Measurements from ENCODE around the gene SUSD1. TPM values are rescaled to one million over a fixed set of nuclear protein-coding genes. Genes with fewer than 3 reads are reported as not detected.

SUSD1 gene
- total and polyA plus RNA-seq, 9 of the 15 experiments (the other 6 are each of a cell fraction or from before 2014, with no cell fraction given): 10.9 to 44.4 (median 36.1) TPM

DNA sequence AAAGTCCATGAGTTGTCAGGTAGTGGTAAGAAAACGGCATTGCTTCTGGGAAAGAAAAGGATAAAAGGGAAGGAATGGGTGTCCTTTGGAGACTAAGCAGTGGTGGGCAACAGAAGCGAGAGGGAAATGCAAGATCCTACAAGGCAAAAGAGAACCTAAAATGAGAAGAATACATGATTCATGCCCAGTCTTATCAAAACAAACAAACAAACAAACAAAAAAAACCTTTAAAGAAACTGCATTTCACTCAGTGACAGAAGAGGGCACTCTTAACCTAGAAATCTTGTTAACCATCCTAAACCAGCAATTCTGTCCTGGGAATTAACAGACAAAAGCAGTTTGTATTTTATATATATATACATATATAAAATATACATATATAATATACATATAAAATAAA is 88.5 kb downstream of the SUSD1 start (continued):
- TF ChIP-seq, protein P1, sequence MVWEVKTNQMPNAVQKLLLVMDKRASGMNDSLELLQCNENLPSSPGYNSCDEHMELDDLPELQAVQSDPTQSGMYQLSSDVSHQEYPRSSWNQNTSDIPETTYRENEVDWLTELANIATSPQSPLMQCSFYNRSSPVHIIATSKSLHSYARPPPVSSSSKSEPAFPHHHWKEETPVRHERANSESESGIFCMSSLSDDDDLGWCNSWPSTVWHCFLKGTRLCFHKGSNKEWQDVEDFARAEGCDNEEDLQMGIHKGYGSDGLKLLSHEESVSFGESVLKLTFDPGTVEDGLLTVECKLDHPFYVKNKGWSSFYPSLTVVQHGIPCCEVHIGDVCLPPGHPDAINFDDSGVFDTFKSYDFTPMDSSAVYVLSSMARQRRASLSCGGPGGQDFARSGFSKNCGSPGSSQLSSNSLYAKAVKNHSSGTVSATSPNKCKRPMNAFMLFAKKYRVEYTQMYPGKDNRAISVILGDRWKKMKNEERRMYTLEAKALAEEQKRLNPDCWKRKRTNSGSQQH (CRISPR knock-in tag; IDR thresholded peaks at IDR 0.05): 0 out of 2 replicates have a peak, but pooled peaks have one; percentile 20
- TF ChIP-seq ZNF699 (CRISPR knock-in tag; IDR thresholded peaks at IDR 0.05; ENCODE audit: insufficient replicate concordance) (no peak), CUX1 (CRISPR knock-in tag; IDR thresholded peaks at IDR 0.05) (no peak), ZNF384 (IDR thresholded peaks at IDR 0.05; ENCODE audit: low read depth, low read length) (peak; percentile 49; the same call in 1 of the 2 replicates), PTBP1 (IDR thresholded peaks at IDR 0.05; ENCODE audit: low read depth, low read length) (no peak), ZNF134 (CRISPR knock-in tag; conservative IDR thresholded peaks at IDR 0.05) (no peak), ZKSCAN8 (CRISPR knock-in tag; IDR thresholded peaks at IDR 0.05) (no peak), PPARD (CRISPR knock-in tag; IDR thresholded peaks at IDR 0.05) (no peak), ZNF830 (CRISPR knock-in tag; IDR thresholded peaks at IDR 0.05) (no peak), CBX5 (IDR thresholded peaks at IDR 0.05; ENCODE audit: borderline replicate concordance, low read depth) (no peak), MCM7 (IDR thresholded peaks at IDR 0.05) (no peak), RHOXF2B (CRISPR knock-in tag; conservative IDR thresholded peaks at IDR 0.05) (no peak), HEY1 (CRISPR knock-in tag; IDR thresholded peaks at IDR 0.05; ENCODE audit: borderline replicate concordance) (no peak), SMC3 (conservative IDR thresholded peaks at IDR 0.05; ENCODE audit: insufficient read depth, low read depth, low read length) (0 out of 2 replicates have a peak, but pooled peaks have one; percentile 18), NCOA6 (IDR thresholded peaks at IDR 0.05) (no peak), TAF1 (IDR thresholded peaks at IDR 0.05; ENCODE audit: control insufficient read depth, extremely low read depth, insufficient read depth, low read length, severe bottlenecking) (no peak), SMARCA5 (IDR thresholded peaks at IDR 0.05) (no peak)
- TF ChIP-seq, protein P2, sequence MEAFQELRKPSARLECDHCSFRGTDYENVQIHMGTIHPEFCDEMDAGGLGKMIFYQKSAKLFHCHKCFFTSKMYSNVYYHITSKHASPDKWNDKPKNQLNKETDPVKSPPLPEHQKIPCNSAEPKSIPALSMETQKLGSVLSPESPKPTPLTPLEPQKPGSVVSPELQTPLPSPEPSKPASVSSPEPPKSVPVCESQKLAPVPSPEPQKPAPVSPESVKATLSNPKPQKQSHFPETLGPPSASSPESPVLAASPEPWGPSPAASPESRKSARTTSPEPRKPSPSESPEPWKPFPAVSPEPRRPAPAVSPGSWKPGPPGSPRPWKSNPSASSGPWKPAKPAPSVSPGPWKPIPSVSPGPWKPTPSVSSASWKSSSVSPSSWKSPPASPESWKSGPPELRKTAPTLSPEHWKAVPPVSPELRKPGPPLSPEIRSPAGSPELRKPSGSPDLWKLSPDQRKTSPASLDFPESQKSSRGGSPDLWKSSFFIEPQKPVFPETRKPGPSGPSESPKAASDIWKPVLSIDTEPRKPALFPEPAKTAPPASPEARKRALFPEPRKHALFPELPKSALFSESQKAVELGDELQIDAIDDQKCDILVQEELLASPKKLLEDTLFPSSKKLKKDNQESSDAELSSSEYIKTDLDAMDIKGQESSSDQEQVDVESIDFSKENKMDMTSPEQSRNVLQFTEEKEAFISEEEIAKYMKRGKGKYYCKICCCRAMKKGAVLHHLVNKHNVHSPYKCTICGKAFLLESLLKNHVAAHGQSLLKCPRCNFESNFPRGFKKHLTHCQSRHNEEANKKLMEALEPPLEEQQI (IDR thresholded peaks at IDR 0.05): peak; percentile 54; the same call in 1 of the 2 replicates
- TF ChIP-seq, protein P3, sequence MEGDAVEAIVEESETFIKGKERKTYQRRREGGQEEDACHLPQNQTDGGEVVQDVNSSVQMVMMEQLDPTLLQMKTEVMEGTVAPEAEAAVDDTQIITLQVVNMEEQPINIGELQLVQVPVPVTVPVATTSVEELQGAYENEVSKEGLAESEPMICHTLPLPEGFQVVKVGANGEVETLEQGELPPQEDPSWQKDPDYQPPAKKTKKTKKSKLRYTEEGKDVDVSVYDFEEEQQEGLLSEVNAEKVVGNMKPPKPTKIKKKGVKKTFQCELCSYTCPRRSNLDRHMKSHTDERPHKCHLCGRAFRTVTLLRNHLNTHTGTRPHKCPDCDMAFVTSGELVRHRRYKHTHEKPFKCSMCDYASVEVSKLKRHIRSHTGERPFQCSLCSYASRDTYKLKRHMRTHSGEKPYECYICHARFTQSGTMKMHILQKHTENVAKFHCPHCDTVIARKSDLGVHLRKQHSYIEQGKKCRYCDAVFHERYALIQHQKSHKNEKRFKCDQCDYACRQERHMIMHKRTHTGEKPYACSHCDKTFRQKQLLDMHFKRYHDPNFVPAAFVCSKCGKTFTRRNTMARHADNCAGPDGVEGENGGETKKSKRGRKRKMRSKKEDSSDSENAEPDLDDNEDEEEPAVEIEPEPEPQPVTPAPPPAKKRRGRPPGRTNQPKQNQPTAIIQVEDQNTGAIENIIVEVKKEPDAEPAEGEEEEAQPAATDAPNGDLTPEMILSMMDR (IDR thresholded peaks at IDR 0.05 in 2 of 3, conservative IDR thresholded peaks at IDR 0.05 in 1 of 3; ENCODE audit: insufficient read depth in 2 of 3, low read depth in 1 of 3, low read length in 3 of 3): peak in 2 of 3 experiments; percentile 40 to 70; a peak in 4 of 6 replicates

Measured in K562 (cell line).